ENCODE results near the gene STMN1. TPM values are rescaled to one million over a fixed set of nuclear protein-coding genes. Genes with fewer than 3 reads are reported as not detected.

Gene STMN1
- total and polyA plus RNA-seq, 10 of the 15 experiments (the other 5 are each of a cell fraction or from before 2014, with no cell fraction given) = 220 to 1,272 (median 603) TPM

DNA sequence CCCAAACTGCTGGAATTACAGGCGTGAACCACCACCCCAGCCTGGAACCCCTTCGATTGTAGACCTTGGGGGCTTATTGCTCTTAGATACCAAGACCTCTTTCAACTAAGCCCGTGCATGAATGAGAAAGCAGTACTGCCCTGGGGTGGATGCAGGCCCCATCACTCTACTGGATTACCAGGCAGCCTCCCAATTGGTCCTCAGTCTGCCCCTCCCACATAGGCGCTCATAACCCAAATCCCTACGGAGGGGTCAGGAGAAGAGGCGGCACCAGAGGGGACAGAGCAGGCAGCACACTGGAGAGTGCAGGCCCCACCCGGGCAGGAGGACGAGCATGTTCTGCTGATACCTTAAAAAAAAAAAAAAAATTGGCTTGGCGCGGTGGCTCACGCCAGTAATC is 12.4 kb upstream of the STMN1 start (continued):
- TF ChIP-seq POU2F2 (IDR thresholded peaks at IDR 0.05; ENCODE audit: borderline replicate concordance, low read depth, low read length) = no peak

DNA sequence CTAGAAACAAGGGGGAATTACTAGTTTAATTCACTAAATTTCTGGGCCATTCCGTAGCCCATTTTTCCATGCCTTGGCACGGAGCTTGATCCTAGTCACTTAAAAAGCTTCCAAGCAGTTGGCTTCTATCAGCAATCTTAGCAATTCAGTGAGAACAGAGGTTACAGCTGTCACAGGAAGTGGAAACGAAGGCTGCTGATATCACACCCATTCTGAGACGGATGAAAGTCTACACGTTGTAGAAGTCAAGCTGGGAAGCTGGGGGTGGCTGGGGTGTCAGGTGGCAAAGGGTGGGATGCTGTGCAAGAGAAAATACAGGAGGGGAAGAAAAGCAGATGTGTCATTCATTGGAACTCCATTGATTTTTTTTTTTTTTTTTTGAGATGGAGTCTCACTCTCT is 11.8 kb upstream of the STMN1 start:
- in situ Hi-C loops (cut with MboI) = no loop called here
- Histone ChIP-seq H3K9me3 (replicated peaks; ENCODE audit: control insufficient read depth, insufficient read depth, low read length) (no peaks in the 10 kb centered on the region), H3K4me1 (ENCODE audit: control insufficient read depth, insufficient read depth, low read length) (0 out of 2 replicates have a peak, but pooled peaks cover 5% of the 10 kb centered on the region), H3K36me3 (ENCODE audit: control insufficient read depth in 2 of 2, insufficient read depth in 2 of 2, low read length in 1 of 2) (no peaks in the 10 kb centered on the region), H3K79me2 (ENCODE audit: control insufficient read depth, insufficient read depth, low read length) (no peaks in the 10 kb centered on the region), H3K27ac (ENCODE audit: control insufficient read depth, insufficient read depth) (no peak overlapping the region), H3K27me3 (replicated peaks in 1 of 2; ENCODE audit: control insufficient read depth in 2 of 2, insufficient read depth in 2 of 2, low read length in 1 of 2) (peaks cover 4 to 9% of the 10 kb centered on the region in 2 experiments), H3K4me3 (no peak overlapping the region), H4K20me1 (ENCODE audit: control insufficient read depth, insufficient read depth) (no peaks in the 10 kb centered on the region), H3K9ac (ENCODE audit: control insufficient read depth, insufficient read depth, low read length) (no peak overlapping the region), H2AFZ (ENCODE audit: control insufficient read depth, low read depth, low read length) (no peak overlapping the region), H3K4me2 (ENCODE audit: control insufficient read depth, insufficient read depth) (no peak overlapping the region)
- POLR2A ChIA-PET = interaction anchor here (0.7 to 1.3 kb wide), 2 partner anchors 21 to 80 kb away, joined by 3 to 5 read pairs; partner anchors contain the start of gene PAFAH2
- SMC1A ChIA-PET (ENCODE audit: uncharacterized antibody, unreplicated experiment) = interaction anchor here (0.7 to 1.4 kb wide), 4 partner anchors 23 to 79 kb away, joined by 3 to 4 read pairs (median 4); no protein-coding TSS in a partner anchor
- BruUV-seq (replicated peaks) = no TSS peak
- ATAC-seq (no peak), DNase-seq (ENCODE audit: low read depth, low spot score) (no peak), FAIRE-seq (no peak)
- RAD21 ChIA-PET (ENCODE audit: unreplicated experiment) = no interaction called here
- 34% methylated on average over 5 of the region's 5 CpGs for WGBS (ENCODE audit: insufficient coverage, insufficient replicate concordance, low lambda C conversion rate, missing lambda C conversion rate)
- intact Hi-C loops (cut with micrococcal nuclease; ENCODE audit: unreplicated experiment) = no loop called here
- CTCF ChIA-PET = interaction anchor here (0.8 kb wide), 1 partner anchor 23 kb away, joined by 3 read pairs; no protein-coding TSS in a partner anchor
- TF ChIP-seq FOXK2 (IDR thresholded peaks at IDR 0.05) (no peak), MEF2A (IDR thresholded peaks at IDR 0.05; ENCODE audit: insufficient read depth, low read depth, low read length) (no peak), SMAD5 (IDR thresholded peaks at IDR 0.05; ENCODE audit: low read depth) (no peak), TBL1XR1 (IDR thresholded peaks at IDR 0.05; ENCODE audit: low read depth, low read length) (no peak), HDAC2 (IDR thresholded peaks at IDR 0.05) (no peak), POLR2AphosphoS2 (IDR thresholded peaks at IDR 0.05; ENCODE audit: low read depth, low read length) (no peak), EZH2 (IDR thresholded peaks at IDR 0.05; ENCODE audit: borderline replicate concordance, control insufficient read depth, low read depth, low read length) (no peak), ETV6 (conservative IDR thresholded peaks at IDR 0.05 in 1 of 2, IDR thresholded peaks at IDR 0.05 in 1 of 2; ENCODE audit: borderline replicate concordance in 1 of 2, low read depth in 1 of 2) (no peak), HDAC6 (IDR thresholded peaks at IDR 0.05; ENCODE audit: unreplicated experiment) (no peak), ZZZ3 (IDR thresholded peaks at IDR 0.05; ENCODE audit: control insufficient read depth, insufficient read length, low read depth) (no peak), ZNF24 (IDR thresholded peaks at IDR 0.05) (no peak), TARDBP (IDR thresholded peaks at IDR 0.05; ENCODE audit: borderline replicate concordance) (no peak)
- TF ChIP-seq, protein P1, sequence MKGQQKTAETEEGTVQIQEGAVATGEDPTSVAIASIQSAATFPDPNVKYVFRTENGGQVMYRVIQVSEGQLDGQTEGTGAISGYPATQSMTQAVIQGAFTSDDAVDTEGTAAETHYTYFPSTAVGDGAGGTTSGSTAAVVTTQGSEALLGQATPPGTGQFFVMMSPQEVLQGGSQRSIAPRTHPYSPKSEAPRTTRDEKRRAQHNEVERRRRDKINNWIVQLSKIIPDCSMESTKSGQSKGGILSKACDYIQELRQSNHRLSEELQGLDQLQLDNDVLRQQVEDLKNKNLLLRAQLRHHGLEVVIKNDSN (IDR thresholded peaks at IDR 0.05; ENCODE audit: borderline replicate concordance, extremely low read length, insufficient read depth, low read depth, low read length) = no peak
- TF ChIP-seq, protein P2, sequence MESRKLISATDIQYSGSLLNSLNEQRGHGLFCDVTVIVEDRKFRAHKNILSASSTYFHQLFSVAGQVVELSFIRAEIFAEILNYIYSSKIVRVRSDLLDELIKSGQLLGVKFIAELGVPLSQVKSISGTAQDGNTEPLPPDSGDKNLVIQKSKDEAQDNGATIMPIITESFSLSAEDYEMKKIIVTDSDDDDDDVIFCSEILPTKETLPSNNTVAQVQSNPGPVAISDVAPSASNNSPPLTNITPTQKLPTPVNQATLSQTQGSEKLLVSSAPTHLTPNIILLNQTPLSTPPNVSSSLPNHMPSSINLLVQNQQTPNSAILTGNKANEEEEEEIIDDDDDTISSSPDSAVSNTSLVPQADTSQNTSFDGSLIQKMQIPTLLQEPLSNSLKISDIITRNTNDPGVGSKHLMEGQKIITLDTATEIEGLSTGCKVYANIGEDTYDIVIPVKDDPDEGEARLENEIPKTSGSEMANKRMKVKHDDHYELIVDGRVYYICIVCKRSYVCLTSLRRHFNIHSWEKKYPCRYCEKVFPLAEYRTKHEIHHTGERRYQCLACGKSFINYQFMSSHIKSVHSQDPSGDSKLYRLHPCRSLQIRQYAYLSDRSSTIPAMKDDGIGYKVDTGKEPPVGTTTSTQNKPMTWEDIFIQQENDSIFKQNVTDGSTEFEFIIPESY (IDR thresholded peaks at IDR 0.05) = no peak
- TF ChIP-seq, protein P3, sequence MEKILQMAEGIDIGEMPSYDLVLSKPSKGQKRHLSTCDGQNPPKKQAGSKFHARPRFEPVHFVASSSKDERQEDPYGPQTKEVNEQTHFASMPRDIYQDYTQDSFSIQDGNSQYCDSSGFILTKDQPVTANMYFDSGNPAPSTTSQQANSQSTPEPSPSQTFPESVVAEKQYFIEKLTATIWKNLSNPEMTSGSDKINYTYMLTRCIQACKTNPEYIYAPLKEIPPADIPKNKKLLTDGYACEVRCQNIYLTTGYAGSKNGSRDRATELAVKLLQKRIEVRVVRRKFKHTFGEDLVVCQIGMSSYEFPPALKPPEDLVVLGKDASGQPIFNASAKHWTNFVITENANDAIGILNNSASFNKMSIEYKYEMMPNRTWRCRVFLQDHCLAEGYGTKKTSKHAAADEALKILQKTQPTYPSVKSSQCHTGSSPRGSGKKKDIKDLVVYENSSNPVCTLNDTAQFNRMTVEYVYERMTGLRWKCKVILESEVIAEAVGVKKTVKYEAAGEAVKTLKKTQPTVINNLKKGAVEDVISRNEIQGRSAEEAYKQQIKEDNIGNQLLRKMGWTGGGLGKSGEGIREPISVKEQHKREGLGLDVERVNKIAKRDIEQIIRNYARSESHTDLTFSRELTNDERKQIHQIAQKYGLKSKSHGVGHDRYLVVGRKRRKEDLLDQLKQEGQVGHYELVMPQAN (conservative IDR thresholded peaks at IDR 0.05) = no peak
